OCI-LY3 (cell line): ENCODE results near the gene PLD5.
"Not testable (repeated sequence)": the region's sequence is repeated elsewhere in the genome, so short reads cannot be mapped to it uniquely, and the experiment has no call there.

Experiments
- H2AFZ ChIP-seq: fragments of 200-600, 300-600 bp; shearing (Covaris generic); 2 replicates; pipeline ENCODE4 v1.6.0; 2014; ENCODE audit warnings: antibody characterized with exemption, low read depth, low read length
- H3K27ac ChIP-seq: fragments of 200-600, 300-600 bp; sonication (generic); 2 replicates; pipeline ENCODE4 v1.5.1; 2014; ENCODE audit warnings: mild to moderate bottlenecking, low read length, moderate library complexity, mixed read lengths
- H3K27me3 ChIP-seq: fragments of 200-600, 300-600 bp; sonication (generic); 2 replicates; pipeline ENCODE4 v1.6.1; 2014; ENCODE audit warnings: low read depth, low read length, mixed read lengths
- H3K36me3 ChIP-seq: fragments of 200-600, 300-600 bp; sonication (generic); replicated peaks from 2 replicates; pipeline ENCODE3; 2014; ENCODE audit warnings: low read depth, low read length, mixed read lengths
- H3K4me1 ChIP-seq: fragments of 300-600, 200-600 bp; sonication (generic); 2 replicates; pipeline ENCODE4 v1.6.1; 2014; ENCODE audit warnings: low read length, mixed read lengths
- H3K4me2 ChIP-seq: fragments of 200-600, 300-600 bp; sonication (generic); 2 replicates; pipeline ENCODE4 v1.6.1; 2014; ENCODE audit warnings: low read length, mixed read lengths
- H3K4me3 ChIP-seq: fragments of 300-600, 200-600 bp; sonication (generic); 2 replicates; pipeline ENCODE4 v1.5.1; 2014; ENCODE audit warnings: antibody characterized with exemption, mild to moderate bottlenecking, low read length, moderate library complexity
- H3K79me2 ChIP-seq: fragments of 300-600, 200-600 bp; shearing (Covaris generic); 2 replicates; pipeline ENCODE4 v1.6.1; 2014; ENCODE audit warnings: mild to moderate bottlenecking, low read length, mixed read lengths
- H3K9ac ChIP-seq: fragments of 300-600, 200-600 bp; shearing (Covaris generic); 2 replicates; pipeline ENCODE4 v1.6.0; 2014; ENCODE audit warnings: mild to moderate bottlenecking, low read length, moderate library complexity
- H3K9me3 ChIP-seq: fragments of 200-600, 300-600 bp; shearing (Covaris generic); 2 replicates; pipeline ENCODE4 v1.6.1; 2014; ENCODE audit warnings: low read length, mixed read lengths; ENCODE audit not compliant: insufficient read depth
- H4K20me1 ChIP-seq: fragments of 200-600, 300-600 bp; sonication (generic); 2 replicates; pipeline ENCODE4 v1.6.1; 2016; ENCODE audit warnings: low read length, mixed read lengths; ENCODE audit not compliant: insufficient read depth
- EZH2phosphoT487 ChIP-seq: fragments of 200-600 bp; shearing (Covaris generic); IDR thresholded peaks from 2 replicates; pipeline ENCODE4 v1.6.1; 2018; ENCODE audit warnings: antibody characterized with exemption, mixed run types, low read depth
- TF ChIP-seq, protein P1 (sequence below): fragments of 200-600, 300-600 bp; sonication (generic); IDR thresholded peaks from 2 replicates; pipeline ENCODE4 v1.5.1; 2014; ENCODE audit warnings: antibody characterized with exemption, low read length, low read depth

PLD5 gene

GRCh38 chr1:242212401-242212800, 312.1 kb downstream of the PLD5 start:
- Histone ChIP-seq H3K4me1 (no peaks in the 10 kb centered on the region), H4K20me1 (no peaks in the 10 kb centered on the region), H3K9ac (no peak overlapping the region), H3K27me3 (peaks cover 4% of the 10 kb centered on the region), H3K4me3 (no peak overlapping the region), H3K9me3 (peaks cover 5% of the 10 kb centered on the region; the same call in 1 of the 2 replicates), H3K36me3 (no peaks in the 10 kb centered on the region), H3K27ac (no peak overlapping the region), H3K79me2 (no peaks in the 10 kb centered on the region), H2AFZ (no peak overlapping the region), H3K4me2 (no peak overlapping the region)
- TF ChIP-seq EZH2phosphoT487, result no peak

DNA sequence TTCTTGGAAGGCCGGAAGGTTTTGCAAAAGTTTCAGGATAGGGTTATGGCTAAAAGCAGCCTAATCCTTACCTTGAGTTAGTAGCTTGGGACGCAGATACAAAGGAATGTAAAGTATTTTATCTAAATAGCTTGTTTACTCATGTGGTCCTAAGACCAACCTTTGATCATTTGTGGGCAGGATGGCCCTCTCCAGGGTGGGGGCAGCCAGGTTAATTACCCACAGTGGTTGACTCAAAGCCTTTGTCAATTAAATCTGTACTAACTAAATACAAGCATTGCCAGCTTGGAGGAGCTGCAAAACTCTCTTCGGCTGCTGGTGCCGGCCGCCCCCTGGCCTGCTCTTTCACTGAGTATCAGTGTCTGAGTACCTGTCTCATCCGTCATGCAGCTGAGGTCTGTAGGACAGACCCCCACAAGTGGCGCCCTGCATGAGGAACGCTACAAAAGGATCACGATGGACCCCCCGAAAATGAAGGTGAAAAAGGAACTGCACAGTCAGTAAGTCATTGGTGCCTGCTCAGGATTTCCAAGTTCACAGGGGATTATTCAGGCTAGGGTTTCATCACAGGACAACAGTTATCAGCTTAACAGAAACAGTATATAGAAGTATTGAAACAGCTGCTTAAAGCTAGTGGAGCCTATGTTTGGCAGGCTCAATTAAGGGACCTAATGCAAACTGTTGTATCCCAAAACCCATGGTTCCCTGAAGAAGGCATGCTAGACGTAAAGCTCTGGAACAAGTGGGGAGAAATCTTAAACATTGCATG, 313.1 kb downstream of the PLD5 start:
- TF ChIP-seq, protein P1, sequence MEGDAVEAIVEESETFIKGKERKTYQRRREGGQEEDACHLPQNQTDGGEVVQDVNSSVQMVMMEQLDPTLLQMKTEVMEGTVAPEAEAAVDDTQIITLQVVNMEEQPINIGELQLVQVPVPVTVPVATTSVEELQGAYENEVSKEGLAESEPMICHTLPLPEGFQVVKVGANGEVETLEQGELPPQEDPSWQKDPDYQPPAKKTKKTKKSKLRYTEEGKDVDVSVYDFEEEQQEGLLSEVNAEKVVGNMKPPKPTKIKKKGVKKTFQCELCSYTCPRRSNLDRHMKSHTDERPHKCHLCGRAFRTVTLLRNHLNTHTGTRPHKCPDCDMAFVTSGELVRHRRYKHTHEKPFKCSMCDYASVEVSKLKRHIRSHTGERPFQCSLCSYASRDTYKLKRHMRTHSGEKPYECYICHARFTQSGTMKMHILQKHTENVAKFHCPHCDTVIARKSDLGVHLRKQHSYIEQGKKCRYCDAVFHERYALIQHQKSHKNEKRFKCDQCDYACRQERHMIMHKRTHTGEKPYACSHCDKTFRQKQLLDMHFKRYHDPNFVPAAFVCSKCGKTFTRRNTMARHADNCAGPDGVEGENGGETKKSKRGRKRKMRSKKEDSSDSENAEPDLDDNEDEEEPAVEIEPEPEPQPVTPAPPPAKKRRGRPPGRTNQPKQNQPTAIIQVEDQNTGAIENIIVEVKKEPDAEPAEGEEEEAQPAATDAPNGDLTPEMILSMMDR, result no peak
- TF ChIP-seq EZH2phosphoT487, result no peak
- Histone ChIP-seq H3K4me1 (no peaks in the 10 kb centered on the region), H2AFZ (no peak overlapping the region), H3K79me2 (no peaks in the 10 kb centered on the region), H3K4me2 (no peak overlapping the region), H3K9me3 (peaks cover 2% of the 10 kb centered on the region; the same call in 1 of the 2 replicates), H3K4me3 (no peak overlapping the region), H3K9ac (no peak overlapping the region), H3K27ac (no peak overlapping the region), H4K20me1 (no peaks in the 10 kb centered on the region), H3K36me3 (no peaks in the 10 kb centered on the region), H3K27me3 (peaks cover 4% of the 10 kb centered on the region)

GRCh38 chr1:242210316-242210715, 314.2 kb downstream of the PLD5 start:
- H4K20me1 ChIP-seq, H3K27ac ChIP-seq, H3K4me1 ChIP-seq, H3K79me2 ChIP-seq, H3K9me3 ChIP-seq, H3K9ac ChIP-seq, H3K4me3 ChIP-seq, H3K4me2 ChIP-seq, H3K36me3 ChIP-seq, H2AFZ ChIP-seq: not testable (repeated sequence)
- H3K27me3 ChIP-seq, result peaks cover 10% of the 10 kb centered on the region

DNA sequence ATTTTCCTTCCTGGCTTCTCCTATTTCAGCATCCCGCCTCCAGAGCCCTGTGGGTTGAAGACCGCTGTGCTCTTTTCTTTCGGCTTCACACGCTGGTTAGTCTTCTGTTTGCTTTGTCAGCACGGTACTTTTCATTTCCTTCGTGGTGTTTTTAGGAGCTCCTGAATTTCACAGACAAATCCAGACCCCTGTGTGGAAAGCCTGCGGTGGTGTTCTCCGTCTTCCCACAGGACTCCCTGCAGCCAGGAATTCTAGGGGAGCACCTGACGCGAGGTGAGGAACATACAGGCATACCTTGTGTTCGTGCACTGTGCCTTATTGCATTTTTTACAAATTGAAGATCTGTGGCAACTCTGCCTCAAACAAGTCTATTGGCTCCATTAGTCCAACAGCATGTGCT, 315.4 kb downstream of the PLD5 start:
- Histone ChIP-seq H4K20me1 (no peaks in the 10 kb centered on the region), H3K27ac (no peak overlapping the region), H3K27me3 (peaks cover 12% of the 10 kb centered on the region; the same call in 1 of the 2 replicates), H2AFZ (no peak overlapping the region), H3K79me2 (no peaks in the 10 kb centered on the region), H3K9me3 (no peaks in the 10 kb centered on the region), H3K4me3 (no peak overlapping the region), H3K9ac (no peak overlapping the region), H3K4me2 (no peak overlapping the region), H3K4me1 (no peaks in the 10 kb centered on the region), H3K36me3 (no peaks in the 10 kb centered on the region)
- TF ChIP-seq, protein P1, result no peak
- no peak for TF ChIP-seq EZH2phosphoT487

- H3K79me2 ChIP-seq, result no peaks in the 10 kb centered on the region
- peaks cover 12% of the 10 kb centered on the region; the same call in 1 of the 2 replicates for H3K27me3 ChIP-seq
- H3K9me3 ChIP-seq, result no peaks in the 10 kb centered on the region
- H3K9ac ChIP-seq, result no peak overlapping the region
- H3K27ac ChIP-seq, result no peak overlapping the region
- TF ChIP-seq EZH2phosphoT487, result no peak
- TF ChIP-seq, protein P1, result no peak
- H2AFZ ChIP-seq, result no peak overlapping the region
- H3K4me2 ChIP-seq, result no peak overlapping the region
- no peaks in the 10 kb centered on the region for H3K36me3 ChIP-seq
- H4K20me1 ChIP-seq, result no peaks in the 10 kb centered on the region
- H3K4me3 ChIP-seq, result no peak overlapping the region
- H3K4me1 ChIP-seq, result no peaks in the 10 kb centered on the region
These were observed 316.5 kb downstream of the PLD5 start for GRCh38 chr1:242208021-242208420.
